A204.1 (cell line): ENCODE data around the gene STK32C.
"Not testable (repeated sequence)": the region's sequence is repeated elsewhere in the genome, so short reads cannot be mapped to it uniquely, and the experiment has no call there.

ENCODE experiments used
- FAIRE-seq: peaks from 2 replicates; lab custom pipeline; 2012; peaks lifted over from hg19 to GRCh38; lab: Jason Lieb, UNC

Gene STK32C

DNA sequence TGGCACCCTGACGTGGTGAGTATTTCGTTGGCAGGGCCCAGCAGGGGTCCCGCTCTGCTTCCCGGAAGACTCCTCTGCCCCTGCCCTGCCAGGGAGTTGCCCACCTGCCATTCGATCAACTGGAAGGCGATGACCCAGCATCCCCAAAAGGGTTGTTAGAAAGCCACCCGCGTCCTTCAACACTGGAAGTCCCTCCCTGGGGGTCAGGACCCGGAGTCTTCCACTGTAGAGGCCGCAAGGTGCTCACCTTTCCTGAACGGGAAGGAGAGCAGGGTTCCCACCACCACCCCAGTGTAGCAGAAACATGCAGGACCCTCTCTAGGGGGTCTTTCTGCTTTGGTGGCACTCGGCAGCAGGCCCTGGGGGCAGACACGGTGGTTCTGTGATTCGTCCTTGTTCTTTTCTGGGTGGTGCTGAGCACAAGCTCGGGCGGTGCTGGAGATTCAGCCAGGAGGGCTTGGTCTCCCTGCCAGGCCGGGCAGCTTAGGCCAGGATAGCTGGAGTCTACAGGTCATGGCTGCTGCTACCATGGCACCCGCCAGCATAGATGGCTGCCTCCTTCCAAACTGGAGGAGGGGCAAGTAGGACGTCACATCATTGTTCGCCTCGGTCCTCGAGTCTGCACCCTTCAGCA, 140.6 kb downstream of the STK32C start:
- no peak for FAIRE-seq

DNA sequence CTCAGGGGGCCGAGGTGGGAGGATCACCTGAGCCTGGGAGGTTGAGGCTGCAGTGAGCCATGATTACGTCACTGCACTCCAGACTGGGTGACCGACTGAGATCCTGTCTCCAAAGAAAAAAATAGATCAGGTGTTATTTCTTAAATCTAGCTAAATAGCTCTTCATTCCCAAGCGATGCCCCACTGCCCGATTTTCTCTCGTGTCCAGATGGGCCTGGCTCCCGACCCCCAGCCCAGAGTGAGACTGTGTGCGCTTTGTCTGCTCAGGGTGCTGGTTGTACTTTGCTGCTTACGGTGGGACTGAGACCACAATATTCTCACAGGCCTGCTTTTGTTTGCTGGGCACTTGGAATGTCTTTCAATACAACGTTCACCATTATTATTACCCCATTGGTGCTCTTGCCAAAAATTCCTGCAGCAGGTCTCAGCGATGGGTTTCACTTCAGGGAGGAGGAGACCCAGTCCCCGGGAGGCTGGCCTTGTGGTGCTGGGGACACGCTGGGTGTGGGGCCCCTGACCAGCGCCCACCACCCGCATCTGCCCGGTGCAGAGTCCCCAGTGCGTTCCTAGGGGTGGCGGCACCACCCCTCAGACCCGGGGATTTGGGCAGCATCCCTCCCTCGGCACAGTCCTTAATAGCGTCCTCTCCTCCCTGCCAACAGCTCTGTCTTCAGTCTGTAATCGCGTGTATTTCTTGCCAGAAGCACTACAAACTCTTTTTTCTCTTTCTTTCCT, 141.4 kb downstream of the STK32C start:
- FAIRE-seq, result no peak

DNA sequence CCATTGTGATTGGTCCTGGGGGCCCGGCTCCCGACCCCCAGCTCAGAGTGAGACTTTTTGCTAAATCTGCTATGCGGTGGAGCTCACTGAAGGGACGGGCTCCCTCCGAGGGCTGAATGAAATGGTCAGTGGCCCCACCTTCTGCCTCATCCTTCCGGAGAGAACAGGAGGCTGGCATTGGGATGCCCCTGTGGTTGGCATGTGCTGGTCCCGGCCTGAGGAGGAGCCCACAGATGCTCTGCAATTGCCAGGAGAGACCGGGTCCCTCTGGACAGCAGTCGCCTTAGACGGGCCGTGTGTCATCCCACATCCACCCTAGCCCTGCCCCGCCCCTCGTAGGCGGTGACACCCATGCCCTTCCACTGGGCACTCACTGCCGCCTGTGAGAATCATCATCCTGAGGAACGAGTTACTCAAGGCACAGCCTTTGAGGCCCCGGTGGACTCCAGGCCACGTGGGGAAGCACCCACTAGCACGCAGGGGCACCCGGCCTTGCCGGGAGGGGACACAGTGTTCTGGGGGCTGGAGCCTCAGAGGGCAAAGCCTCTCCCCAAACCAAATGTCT, 142.3 kb downstream of the STK32C start:
- FAIRE-seq, result no peak

DNA sequence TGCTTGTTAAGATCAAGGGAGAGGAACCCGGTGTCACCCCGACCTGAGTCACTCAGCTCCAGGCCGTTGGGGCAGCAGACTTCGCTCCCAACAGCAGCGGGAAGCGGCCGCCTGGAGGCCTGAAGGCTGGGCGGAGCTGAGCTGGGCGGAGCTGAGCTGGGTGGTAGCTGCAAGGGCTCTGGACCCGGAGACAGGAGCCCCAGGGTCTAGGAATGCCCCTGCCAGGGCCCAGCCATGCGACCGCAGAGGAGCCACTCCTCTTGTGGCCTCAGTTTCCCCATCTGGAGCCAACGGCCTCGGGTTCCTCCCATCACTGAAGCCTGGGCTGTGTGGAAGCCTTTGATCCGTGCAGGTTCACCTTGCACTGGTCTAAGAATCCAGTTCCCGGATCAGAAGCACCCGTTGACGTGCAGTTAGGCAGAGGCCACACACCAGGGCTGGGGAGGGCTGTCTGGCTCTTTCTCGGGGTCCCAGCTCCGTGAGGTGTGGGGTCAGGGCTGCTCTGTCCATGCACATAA, 142.9 kb downstream of the STK32C start:
- no peak for FAIRE-seq

DNA sequence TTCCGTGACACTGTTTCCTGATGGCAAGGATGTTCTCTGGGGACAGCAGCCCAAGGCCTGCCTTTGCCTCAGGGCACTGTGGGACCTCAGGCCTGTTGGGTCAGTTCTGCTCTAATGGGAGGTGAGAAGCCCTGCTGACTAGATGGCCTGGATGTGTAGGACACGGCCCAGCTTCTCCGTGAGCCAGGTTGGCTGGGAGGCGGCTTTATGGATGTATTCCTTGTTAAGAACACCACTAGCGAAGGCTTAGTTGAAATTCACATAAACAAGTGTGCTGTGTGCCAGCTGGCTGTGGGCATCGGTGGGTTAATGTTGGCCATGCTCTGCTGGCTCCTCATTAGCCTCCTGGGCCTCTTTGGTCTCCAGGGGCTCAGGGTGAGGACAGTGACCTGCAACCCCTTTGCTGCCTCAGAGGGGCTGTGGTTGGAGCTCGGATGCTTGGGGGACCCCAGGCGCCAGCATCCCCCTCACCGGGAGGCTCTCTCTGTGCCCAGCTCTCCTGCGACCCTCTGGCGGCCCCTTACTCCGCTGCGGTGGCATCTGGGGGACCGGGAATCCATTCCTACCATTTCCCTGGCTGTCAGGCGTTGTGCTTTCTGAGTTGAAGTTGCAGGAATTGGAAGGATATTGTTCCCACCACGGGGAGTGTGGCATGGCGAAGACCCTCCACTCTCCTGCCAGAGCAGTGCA, 143.8 kb downstream of the STK32C start:
- no peak for FAIRE-seq

DNA sequence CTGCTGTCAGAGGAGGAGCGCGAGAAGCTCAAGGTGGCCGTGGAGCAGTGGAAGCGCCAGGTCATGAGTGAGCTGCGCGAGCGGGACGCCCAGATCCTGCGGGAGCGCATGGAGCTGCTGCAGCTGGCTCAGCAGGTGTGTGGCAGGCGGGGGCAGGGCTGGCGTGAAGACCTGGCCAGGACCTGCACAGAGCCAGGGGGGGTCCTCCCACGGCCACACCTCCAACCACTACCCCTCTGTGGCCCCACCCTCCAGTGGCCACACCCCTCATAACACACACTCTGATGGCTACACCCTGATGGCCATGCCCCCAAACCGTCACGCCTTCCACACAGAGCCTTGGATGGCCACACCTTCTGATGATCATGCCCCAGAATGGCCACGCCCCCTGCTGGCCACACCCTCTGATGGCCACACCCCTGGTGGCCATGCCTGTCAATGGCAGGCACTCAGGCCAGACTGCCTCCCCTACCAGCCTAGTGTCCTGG, 144.4 kb downstream of the STK32C start:
- no peak for FAIRE-seq

DNA sequence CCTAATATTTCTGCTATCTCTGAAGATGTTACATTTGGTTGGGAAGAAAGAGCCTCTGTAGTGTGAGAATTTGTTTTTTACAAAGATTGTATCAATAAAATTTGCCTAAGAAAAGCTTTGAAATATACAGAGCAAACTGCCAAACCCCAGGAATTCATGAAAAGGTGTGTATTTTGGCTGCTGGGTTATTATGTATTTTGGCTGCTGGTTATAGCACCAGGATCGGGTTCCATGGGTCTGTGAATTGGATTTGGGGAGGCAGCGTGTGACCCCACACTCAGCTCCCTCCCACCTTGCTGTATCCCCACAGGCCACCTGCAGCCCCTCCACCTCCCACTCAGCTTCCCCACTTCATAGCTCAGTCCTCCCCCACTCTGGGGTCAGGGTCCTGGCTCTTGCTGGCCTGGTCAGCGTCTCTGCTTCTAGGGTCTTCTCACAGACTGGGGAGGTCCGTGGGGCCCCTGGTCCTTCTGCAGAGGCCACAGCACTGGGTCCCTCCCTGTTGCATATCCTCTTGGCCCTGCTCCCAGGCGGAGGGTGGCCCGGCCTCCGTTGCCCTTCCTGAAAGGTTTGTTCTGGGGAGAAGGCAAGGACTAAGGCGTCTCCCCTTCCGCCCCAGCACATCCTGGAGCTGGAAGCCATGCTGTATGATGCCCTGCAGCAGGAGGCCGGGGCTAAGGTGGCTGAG, 145.0 kb downstream of the STK32C start:
- no peak for FAIRE-seq

DNA sequence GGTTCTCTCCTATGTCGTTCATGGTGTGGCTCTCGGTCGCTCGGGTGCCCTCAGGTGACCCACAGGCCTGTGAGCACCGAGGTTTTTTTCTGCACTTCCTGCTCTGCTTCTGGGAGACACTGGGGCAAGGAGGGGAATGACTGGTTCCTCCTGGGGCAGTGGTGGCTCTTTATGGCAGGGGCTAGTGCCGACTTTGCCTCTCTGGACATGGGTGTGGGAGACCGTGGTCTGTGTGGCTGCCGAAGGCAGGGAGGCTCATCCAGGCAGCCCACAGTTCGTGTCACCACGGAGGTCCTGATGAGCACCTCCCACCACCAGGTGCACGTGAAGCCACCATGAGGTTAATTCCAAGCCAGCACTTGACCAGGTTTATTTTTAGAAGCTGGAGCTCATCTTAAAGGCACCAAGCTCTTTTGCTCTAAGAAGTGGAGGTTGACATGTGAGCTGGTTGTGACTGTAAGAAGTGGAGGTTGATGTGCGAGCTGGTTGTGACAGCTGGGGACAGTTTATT, 145.7 kb downstream of the STK32C start:
- no peak for FAIRE-seq

DNA sequence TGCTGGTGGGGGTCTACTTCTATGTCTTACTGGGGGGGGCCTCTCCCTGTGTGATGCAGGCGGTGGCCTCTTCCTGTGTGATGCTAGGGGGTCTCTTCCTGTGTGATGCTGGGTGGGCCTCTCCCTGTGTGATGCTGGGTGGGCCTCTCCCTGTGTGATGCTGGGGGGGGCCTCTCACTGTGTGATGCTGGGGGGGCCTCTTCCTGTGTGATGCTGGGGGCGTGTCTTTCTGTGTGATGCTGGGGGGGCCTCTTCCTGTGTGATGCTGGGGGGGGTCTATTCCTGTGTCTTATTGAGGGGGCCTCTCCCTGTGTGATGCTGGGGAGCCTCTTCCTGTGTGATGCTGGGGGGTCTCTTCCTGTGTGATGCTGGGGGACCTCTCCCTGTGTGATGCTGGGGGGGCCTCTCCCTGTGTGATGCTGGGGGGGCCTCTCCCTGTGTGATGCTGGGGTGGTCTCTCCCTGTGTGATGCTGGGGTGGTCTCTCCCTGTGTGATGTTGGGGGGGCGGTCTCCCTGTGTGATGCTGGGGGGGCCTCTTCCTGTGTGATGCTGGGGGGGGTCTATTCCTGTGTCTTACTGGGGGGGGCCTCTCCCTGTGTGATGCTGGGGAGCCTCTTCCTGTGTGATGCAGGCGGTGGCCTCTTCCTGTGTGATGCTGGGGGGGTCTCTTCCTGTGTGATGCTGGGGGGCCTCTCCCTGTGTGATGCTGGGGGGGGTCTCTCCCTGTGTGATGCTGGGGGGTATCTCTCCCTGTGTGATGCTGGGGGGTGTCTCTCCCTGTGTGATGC, 146.7 kb downstream of the STK32C start:
- not testable (repeated sequence) for FAIRE-seq

DNA sequence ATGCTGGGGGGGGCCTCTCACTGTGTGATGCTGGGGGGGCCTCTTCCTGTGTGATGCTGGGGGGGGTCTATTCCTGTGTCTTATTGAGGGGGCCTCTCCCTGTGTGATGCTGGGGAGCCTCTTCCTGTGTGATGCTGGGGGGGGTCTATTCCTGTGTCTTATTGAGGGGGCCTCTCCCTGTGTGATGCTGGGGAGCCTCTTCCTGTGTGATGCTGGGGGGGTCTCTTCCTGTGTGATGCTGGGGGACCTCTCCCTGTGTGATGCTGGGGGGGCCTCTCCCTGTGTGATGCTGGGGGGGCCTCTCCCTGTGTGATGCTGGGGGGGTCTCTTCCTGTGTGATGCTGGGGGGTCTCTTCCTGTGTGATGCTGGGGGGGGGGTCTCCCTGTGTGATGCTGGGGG, 147.5 kb downstream of the STK32C start:
- not testable (repeated sequence) for FAIRE-seq

DNA sequence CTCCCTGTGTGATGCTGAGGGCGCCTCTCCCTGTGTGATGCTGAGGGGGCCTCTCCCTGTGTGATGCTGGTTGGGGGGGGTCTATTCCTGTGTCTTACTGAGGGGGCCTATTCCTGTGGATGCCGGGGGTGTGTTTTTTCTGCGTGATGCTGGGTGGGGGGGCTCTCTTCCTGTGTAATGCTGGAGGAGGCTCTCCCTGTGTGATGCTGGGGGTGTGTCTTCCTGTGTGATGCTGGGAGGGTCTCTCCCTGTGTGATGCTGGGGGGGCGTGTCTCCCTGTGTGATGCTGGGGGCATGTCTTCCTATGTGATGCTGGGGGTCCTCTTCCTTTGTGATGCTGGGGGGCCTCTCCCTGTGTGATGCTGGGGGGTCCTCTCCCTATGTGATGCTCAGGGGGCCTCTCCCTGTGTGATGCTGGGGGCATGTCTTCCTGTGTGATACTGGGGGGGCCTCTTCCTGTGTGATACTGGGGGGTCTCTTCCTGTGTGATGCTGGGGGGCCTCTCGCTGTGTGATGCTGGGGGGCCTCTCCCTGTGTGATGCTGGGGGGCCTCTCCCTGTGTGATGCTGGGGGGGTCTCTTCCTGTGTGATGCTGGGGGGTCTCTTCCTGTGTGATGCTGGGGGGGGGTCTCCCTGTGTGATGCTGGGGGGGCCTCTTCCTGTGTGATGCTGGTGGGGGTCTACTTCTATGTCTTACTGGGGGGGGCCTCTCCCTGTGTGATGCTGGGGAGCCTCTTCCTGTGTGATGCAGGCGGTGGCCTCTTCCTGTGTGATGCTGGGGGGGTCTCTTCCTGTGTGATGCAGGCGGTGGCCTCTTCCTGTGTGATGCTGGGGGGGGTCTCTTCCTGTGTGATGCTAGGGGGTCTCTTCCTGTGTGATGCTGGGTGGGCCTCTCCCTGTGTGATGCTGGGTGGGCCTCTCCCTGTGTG, 148.2 kb downstream of the STK32C start:
- not testable (repeated sequence) for FAIRE-seq

DNA sequence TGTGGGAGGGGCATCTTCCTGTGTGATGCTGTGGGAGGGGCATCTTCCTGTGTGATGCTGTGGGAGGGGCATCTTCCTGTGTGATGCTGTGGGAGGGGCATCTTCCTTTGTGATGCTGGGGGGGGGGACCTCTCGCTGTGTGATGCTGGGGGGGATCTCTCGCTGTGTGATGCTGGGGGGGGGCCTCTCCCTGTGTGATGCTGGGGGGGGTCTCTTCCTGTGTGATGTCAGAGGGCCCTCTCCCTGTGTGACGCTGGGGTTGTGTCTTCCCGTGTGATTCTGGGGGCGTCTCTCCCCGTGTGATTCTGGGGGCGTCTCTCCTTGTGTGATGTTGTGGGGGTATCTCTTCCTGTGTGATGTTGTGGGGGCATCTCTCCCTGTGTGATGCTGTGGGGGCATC, 148.9 kb downstream of the STK32C start:
- no peak for FAIRE-seq

DNA sequence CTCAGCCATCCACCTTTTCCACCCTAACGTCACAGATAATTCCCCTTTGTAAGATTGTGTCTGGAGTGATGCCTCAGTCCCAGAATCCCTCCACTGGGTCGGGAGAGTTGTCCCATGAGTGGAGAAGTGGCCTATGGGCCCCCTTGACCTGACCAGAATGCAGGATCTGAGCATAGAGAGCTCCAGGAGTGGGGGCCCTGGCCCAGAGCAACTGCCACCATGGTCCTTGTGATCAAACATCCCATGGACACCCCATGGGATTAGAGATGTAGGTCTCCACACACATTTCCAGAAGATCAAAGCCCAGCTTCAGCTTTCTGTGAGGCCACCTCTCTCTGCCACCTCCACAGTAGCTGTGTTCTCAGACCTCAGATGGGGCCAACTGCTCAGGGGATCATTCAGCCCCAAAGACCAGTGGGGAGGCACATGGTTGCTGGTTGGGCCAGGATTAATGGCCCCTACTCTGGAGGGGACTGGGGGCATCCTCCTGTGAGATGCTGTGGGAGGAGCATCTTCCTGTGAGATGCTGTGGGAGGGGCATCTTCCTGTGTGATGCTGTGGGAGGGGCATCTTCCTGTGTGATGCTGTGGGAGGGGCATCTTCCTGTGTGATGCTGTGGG, 149.5 kb downstream of the STK32C start:
- FAIRE-seq, result no peak
